ENCODE data around the gene DLG2. TPM values are rescaled to one million over a fixed set of nuclear protein-coding genes. Genes with fewer than 3 reads are reported as not detected.

Gene DLG2
- total RNA-seq, 1 donor from 2014 or later: 5.1 TPM

- H3K27me3 Mint-ChIP-seq (ENCODE audit: unreplicated experiment): peaks cover 3% of the 10 kb centered on the region
- H3K27ac Mint-ChIP-seq (ENCODE audit: unreplicated experiment): no peak overlapping the region
- no peak for TF ChIP-seq CTCF (IDR thresholded peaks at IDR 0.05; ENCODE audit: unreplicated experiment)
- no peak for DNase-seq (ENCODE audit: low spot score)
- no peaks in the 10 kb centered on the region for H3K4me1 Mint-ChIP-seq (ENCODE audit: unreplicated experiment)
- H3K9me3 Mint-ChIP-seq (ENCODE audit: unreplicated experiment): no peaks in the 10 kb centered on the region
- peaks cover 7% of the 10 kb centered on the region for H3K36me3 Mint-ChIP-seq (ENCODE audit: low read depth, unreplicated experiment)
- no peak overlapping the region for H3K4me3 Mint-ChIP-seq (ENCODE audit: unreplicated experiment)
These were observed 45.0 kb downstream of the DLG2 start for GRCh38 chr11:85582111-85582510.

GRCh38 chr11:85575388-85575787 is 51.8 kb downstream of the DLG2 start:
- peaks cover 3% of the 10 kb centered on the region for H3K27me3 Mint-ChIP-seq (ENCODE audit: unreplicated experiment)
- H3K4me1 Mint-ChIP-seq (ENCODE audit: unreplicated experiment): no peaks in the 10 kb centered on the region
- H3K27ac Mint-ChIP-seq (ENCODE audit: unreplicated experiment): no peak overlapping the region
- peaks cover 7% of the 10 kb centered on the region for H3K36me3 Mint-ChIP-seq (ENCODE audit: low read depth, unreplicated experiment)
- no peak for DNase-seq (ENCODE audit: low spot score)
- H3K4me3 Mint-ChIP-seq (ENCODE audit: unreplicated experiment): no peak overlapping the region
- TF ChIP-seq CTCF (IDR thresholded peaks at IDR 0.05; ENCODE audit: unreplicated experiment): no peak
- no peaks in the 10 kb centered on the region for H3K9me3 Mint-ChIP-seq (ENCODE audit: unreplicated experiment)

GRCh38 chr11:85572056-85572455 is 55.1 kb downstream of the DLG2 start:
- Mint-ChIP-seq H3K9me3 (ENCODE audit: unreplicated experiment) (no peaks in the 10 kb centered on the region), H3K36me3 (ENCODE audit: low read depth, unreplicated experiment) (no peaks in the 10 kb centered on the region), H3K27me3 (ENCODE audit: unreplicated experiment) (no peaks in the 10 kb centered on the region), H3K4me3 (ENCODE audit: unreplicated experiment) (no peak overlapping the region), H3K4me1 (ENCODE audit: unreplicated experiment) (no peaks in the 10 kb centered on the region), H3K27ac (ENCODE audit: unreplicated experiment) (no peak overlapping the region)
- TF ChIP-seq CTCF (IDR thresholded peaks at IDR 0.05; ENCODE audit: unreplicated experiment): no peak
- no peak for DNase-seq (ENCODE audit: low spot score)

GRCh38 chr11:85569525-85569924 is 57.6 kb downstream of the DLG2 start:
- no peaks in the 10 kb centered on the region for H3K4me1 Mint-ChIP-seq (ENCODE audit: unreplicated experiment)
- H3K27me3 Mint-ChIP-seq (ENCODE audit: unreplicated experiment): no peaks in the 10 kb centered on the region
- no peak for TF ChIP-seq CTCF (IDR thresholded peaks at IDR 0.05; ENCODE audit: unreplicated experiment)
- DNase-seq (ENCODE audit: low spot score): no peak
- H3K27ac Mint-ChIP-seq (ENCODE audit: unreplicated experiment): no peak overlapping the region
- no peaks in the 10 kb centered on the region for H3K9me3 Mint-ChIP-seq (ENCODE audit: unreplicated experiment)
- H3K36me3 Mint-ChIP-seq (ENCODE audit: low read depth, unreplicated experiment): no peaks in the 10 kb centered on the region
- H3K4me3 Mint-ChIP-seq (ENCODE audit: unreplicated experiment): no peak overlapping the region

GRCh38 chr11:85558411-85558810 is 68.7 kb downstream of the DLG2 start:
- no peak for TF ChIP-seq CTCF (IDR thresholded peaks at IDR 0.05; ENCODE audit: unreplicated experiment)
- H3K4me3 Mint-ChIP-seq (ENCODE audit: unreplicated experiment): no peak overlapping the region
- H3K27ac Mint-ChIP-seq (ENCODE audit: unreplicated experiment): no peak overlapping the region
- H3K9me3 Mint-ChIP-seq (ENCODE audit: unreplicated experiment): no peaks in the 10 kb centered on the region
- no peaks in the 10 kb centered on the region for H3K27me3 Mint-ChIP-seq (ENCODE audit: unreplicated experiment)
- H3K36me3 Mint-ChIP-seq (ENCODE audit: low read depth, unreplicated experiment): no peaks in the 10 kb centered on the region
- no peak for DNase-seq (ENCODE audit: low spot score)
- no peaks in the 10 kb centered on the region for H3K4me1 Mint-ChIP-seq (ENCODE audit: unreplicated experiment)
